ENCODE measurements around the gene CATSPER3.

GRCh38 chr5:134957920-134958608 is 9.6 kb upstream of the CATSPER3 start:
- TF ChIP-seq CTCF (IDR thresholded peaks at IDR 0.05) (no peak), POLR2A (IDR thresholded peaks at IDR 0.05) (no peak)
